ENCODE data around the gene NISCH. TPM values are rescaled to one million over a fixed set of nuclear protein-coding genes. Genes with fewer than 3 reads are reported as not detected.

NISCH gene
- total RNA-seq, 1 donor from 2014 or later, result 62.5 TPM

- Histone ChIP-seq H3K4me3 (ENCODE audit: low read depth, low read length) (no peak overlapping the region), H3K36me3 (ENCODE audit: control insufficient read depth, insufficient read depth, low read length) (no peaks in the 10 kb centered on the region), H3K27me3 (ENCODE audit: control insufficient read depth, insufficient read depth, low read length) (peaks cover 5% of the 10 kb centered on the region)
- TF ChIP-seq CTCF (IDR thresholded peaks at IDR 0.05; ENCODE audit: insufficient read depth, low read length, poor library complexity, severe bottlenecking), result no peak
- no peak for DNase-seq (ENCODE audit: low read depth)
Observed at GRCh38 chr3:52433328-52433995, 21.9 kb upstream of the NISCH start.

GRCh38 chr3:52433996-52434479 is 21.4 kb upstream of the NISCH start:
- Histone ChIP-seq H3K36me3 (ENCODE audit: control insufficient read depth, insufficient read depth, low read length) (no peaks in the 10 kb centered on the region), H3K4me3 (ENCODE audit: low read depth, low read length) (no peak overlapping the region), H3K27me3 (ENCODE audit: control insufficient read depth, insufficient read depth, low read length) (peaks cover 5% of the 10 kb centered on the region)
- DNase-seq (ENCODE audit: low read depth), result no peak
- no peak for TF ChIP-seq CTCF (IDR thresholded peaks at IDR 0.05; ENCODE audit: insufficient read depth, low read length, poor library complexity, severe bottlenecking)

- Histone ChIP-seq H3K4me3 (ENCODE audit: low read depth, low read length) (no peak overlapping the region), H3K27me3 (ENCODE audit: control insufficient read depth, insufficient read depth, low read length) (peaks cover 5% of the 10 kb centered on the region), H3K36me3 (ENCODE audit: control insufficient read depth, insufficient read depth, low read length) (no peaks in the 10 kb centered on the region)
- TF ChIP-seq CTCF (IDR thresholded peaks at IDR 0.05; ENCODE audit: insufficient read depth, low read length, poor library complexity, severe bottlenecking), result no peak
- no peak for DNase-seq (ENCODE audit: low read depth)
Observed at GRCh38 chr3:52434491-52435115, 20.8 kb upstream of the NISCH start.

GRCh38 chr3:52435246-52436101 is 19.9 kb upstream of the NISCH start:
- no peak for TF ChIP-seq CTCF (IDR thresholded peaks at IDR 0.05; ENCODE audit: insufficient read depth, low read length, poor library complexity, severe bottlenecking)
- Histone ChIP-seq H3K36me3 (ENCODE audit: control insufficient read depth, insufficient read depth, low read length) (no peaks in the 10 kb centered on the region), H3K27me3 (ENCODE audit: control insufficient read depth, insufficient read depth, low read length) (peaks cover 5% of the 10 kb centered on the region), H3K4me3 (ENCODE audit: low read depth, low read length) (no peak overlapping the region)
- no peak for DNase-seq (ENCODE audit: low read depth)

GRCh38 chr3:52436500-52437149 is 18.8 kb upstream of the NISCH start:
- H3K27me3 ChIP-seq (ENCODE audit: control insufficient read depth, insufficient read depth, low read length), result peaks cover 2% of the 10 kb centered on the region
- H3K4me3 ChIP-seq (ENCODE audit: low read depth, low read length), result no peak overlapping the region
- TF ChIP-seq CTCF (IDR thresholded peaks at IDR 0.05; ENCODE audit: insufficient read depth, low read length, poor library complexity, severe bottlenecking), result no peak
- H3K36me3 ChIP-seq (ENCODE audit: control insufficient read depth, insufficient read depth, low read length), result no peaks in the 10 kb centered on the region
- DNase-seq (ENCODE audit: low read depth), result no peak

Data from kidney epithelial cell (primary cell).